ENCODE data around the gene OR10A6.

Gene OR10A6

GRCh38 chr11:7949934-7950333, 18.9 kb upstream of the OR10A6 start:
- Histone ChIP-seq H3K36me3 (ENCODE audit: control insufficient read depth in 4 of 4, insufficient read depth in 4 of 4, low read length in 3 of 4) (no peaks in the 10 kb centered on the region), H3K4me3 (ENCODE audit: control insufficient read depth in 1 of 7, extremely low read depth in 1 of 7, insufficient read depth in 4 of 7, low read depth in 2 of 7, low read length in 6 of 7) (no peak overlapping the region), H3K9me3 (ENCODE audit: control extremely low read depth in 1 of 5, control insufficient read depth in 4 of 5, insufficient read depth in 2 of 5, low read depth in 1 of 5, low read length in 4 of 5) (peaks cover 0 to 7% (median under 1%) of the 10 kb centered on the region in 5 experiments), H3K4me1 (ENCODE audit: control extremely low read depth in 1 of 4, control insufficient read depth in 4 of 4, insufficient read depth in 4 of 4, low read length in 3 of 4) (no peaks in the 10 kb centered on the region), H3K27me3 (replicated peaks in 2 of 5; ENCODE audit: control insufficient read depth in 4 of 5, insufficient read depth in 5 of 5, low read length in 4 of 5) (peaks cover 2 to 16% (median 3%) of the 10 kb centered on the region in 5 experiments), H3K27ac (ENCODE audit: insufficient read depth in 1 of 2, low read depth in 1 of 2, low read length in 2 of 2, poor library complexity in 1 of 2, severe bottlenecking in 2 of 2) (no peak overlapping the region)
- no peak for DNase-seq
- ChIA-PET CTCF (no interaction called here), POLR2A (no interaction called here)
- WGBS (ENCODE audit: insufficient coverage) = no CpG with 5 or more reads among the region's 1 CpG

GRCh38 chr11:7944123-7944522, 13.1 kb upstream of the OR10A6 start:
- WGBS (ENCODE audit: insufficient coverage) = no CpG with 5 or more reads among the region's 2 CpGs
- no peak overlapping the region for H3K4me3 ChIP-seq (ENCODE audit: control insufficient read depth in 1 of 7, extremely low read depth in 1 of 7, insufficient read depth in 4 of 7, low read depth in 2 of 7, low read length in 6 of 7)
- CTCF ChIA-PET = no interaction called here

GRCh38 chr11:7941608-7942007, 10.5 kb upstream of the OR10A6 start, which contains the start of gene OR10A3:
Gene OR10A3 (minus strand): TSS chr11:7941708. CDS start chr11:7939520, 2,188 bp downstream.
- ChIA-PET POLR2A (no interaction called here), CTCF (no interaction called here)
- no CpG with 5 or more reads among the region's 2 CpGs for WGBS (ENCODE audit: insufficient coverage)
- Histone ChIP-seq H3K36me3 (ENCODE audit: control insufficient read depth in 4 of 4, insufficient read depth in 4 of 4, low read length in 3 of 4) (no peaks in the 10 kb centered on the region), H3K4me1 (ENCODE audit: control extremely low read depth in 1 of 4, control insufficient read depth in 4 of 4, insufficient read depth in 4 of 4, low read length in 3 of 4) (no peaks in the 10 kb centered on the region), H3K27ac (ENCODE audit: insufficient read depth in 1 of 2, low read depth in 1 of 2, low read length in 2 of 2, poor library complexity in 1 of 2, severe bottlenecking in 2 of 2) (no peak within 1 kb of the TSS), H3K9me3 (ENCODE audit: control extremely low read depth in 1 of 5, control insufficient read depth in 4 of 5, insufficient read depth in 2 of 5, low read depth in 1 of 5, low read length in 4 of 5) (peaks cover 4 to 28% (median 8%) of the 10 kb centered on the region in 5 experiments), H3K4me3 (ENCODE audit: control insufficient read depth in 1 of 7, extremely low read depth in 1 of 7, insufficient read depth in 4 of 7, low read depth in 2 of 7, low read length in 6 of 7) (no peak within 1 kb of the TSS), H3K27me3 (replicated peaks in 2 of 5; ENCODE audit: control insufficient read depth in 4 of 5, insufficient read depth in 5 of 5, low read length in 4 of 5) (peaks cover 0 to 7% (median 0%) of the 10 kb centered on the region in 5 experiments)
- no peak for DNase-seq

More at GRCh38 chr11:7944123-7944522, 13.1 kb upstream of the OR10A6 start:
- Histone ChIP-seq H3K4me1 (ENCODE audit: control extremely low read depth in 1 of 4, control insufficient read depth in 4 of 4, insufficient read depth in 4 of 4, low read length in 3 of 4) (no peaks in the 10 kb centered on the region), H3K27ac (ENCODE audit: insufficient read depth in 1 of 2, low read depth in 1 of 2, low read length in 2 of 2, poor library complexity in 1 of 2, severe bottlenecking in 2 of 2) (no peak overlapping the region), H3K27me3 (replicated peaks in 2 of 5; ENCODE audit: control insufficient read depth in 4 of 5, insufficient read depth in 5 of 5, low read length in 4 of 5) (peaks cover 2 to 17% (median 3%) of the 10 kb centered on the region in 5 experiments), H3K36me3 (ENCODE audit: control insufficient read depth in 4 of 4, insufficient read depth in 4 of 4, low read length in 3 of 4) (no peaks in the 10 kb centered on the region), H3K9me3 (ENCODE audit: control extremely low read depth in 1 of 5, control insufficient read depth in 4 of 5, insufficient read depth in 2 of 5, low read depth in 1 of 5, low read length in 4 of 5) (peaks cover 4 to 28% (median 8%) of the 10 kb centered on the region in 5 experiments)
- DNase-seq = no peak
- POLR2A ChIA-PET = no interaction called here

- ChIA-PET CTCF (no interaction called here), POLR2A (no interaction called here)
- WGBS (ENCODE audit: insufficient coverage) = 80% methylated on average over 1 of the region's 5 CpGs
These were observed 10.1 kb upstream of the OR10A6 start for GRCh38 chr11:7941146-7941545.

GRCh38 chr11:7936615-7937014, 5.5 kb upstream of the OR10A6 start:
- Histone ChIP-seq H3K9me3 (ENCODE audit: control extremely low read depth in 1 of 5, control insufficient read depth in 4 of 5, insufficient read depth in 2 of 5, low read depth in 1 of 5, low read length in 4 of 5) (no peaks in the 10 kb centered on the region), H3K36me3 (ENCODE audit: control insufficient read depth in 4 of 4, insufficient read depth in 4 of 4, low read length in 3 of 4) (no peaks in the 10 kb centered on the region), H3K4me3 (ENCODE audit: control insufficient read depth in 1 of 7, extremely low read depth in 1 of 7, insufficient read depth in 4 of 7, low read depth in 2 of 7, low read length in 6 of 7) (no peak overlapping the region), H3K4me1 (ENCODE audit: control extremely low read depth in 1 of 4, control insufficient read depth in 4 of 4, insufficient read depth in 4 of 4, low read length in 3 of 4) (no peaks in the 10 kb centered on the region), H3K27ac (ENCODE audit: insufficient read depth in 1 of 2, low read depth in 1 of 2, low read length in 2 of 2, poor library complexity in 1 of 2, severe bottlenecking in 2 of 2) (no peak overlapping the region), H3K27me3 (replicated peaks in 2 of 5; ENCODE audit: control insufficient read depth in 4 of 5, insufficient read depth in 5 of 5, low read length in 4 of 5) (peaks cover 0 to 9% (median 0%) of the 10 kb centered on the region in 5 experiments)
- ChIA-PET CTCF (no interaction called here), POLR2A (no interaction called here)
- DNase-seq = peak; percentile 4 to 40 (median 14)
- no CpG with 5 or more reads among the region's 1 CpG for WGBS (ENCODE audit: insufficient coverage)

More at GRCh38 chr11:7941146-7941545, 10.1 kb upstream of the OR10A6 start:
- H3K27me3 ChIP-seq (replicated peaks in 2 of 5; ENCODE audit: control insufficient read depth in 4 of 5, insufficient read depth in 5 of 5, low read length in 4 of 5) = peaks cover 0 to 7% (median 0%) of the 10 kb centered on the region in 5 experiments
- H3K27ac ChIP-seq (ENCODE audit: insufficient read depth in 1 of 2, low read depth in 1 of 2, low read length in 2 of 2, poor library complexity in 1 of 2, severe bottlenecking in 2 of 2) = no peak overlapping the region
- no peak overlapping the region for H3K4me3 ChIP-seq (ENCODE audit: control insufficient read depth in 1 of 7, extremely low read depth in 1 of 7, insufficient read depth in 4 of 7, low read depth in 2 of 7, low read length in 6 of 7)
- no peaks in the 10 kb centered on the region for H3K36me3 ChIP-seq (ENCODE audit: control insufficient read depth in 4 of 4, insufficient read depth in 4 of 4, low read length in 3 of 4)
- DNase-seq = no peak
- H3K4me1 ChIP-seq (ENCODE audit: control extremely low read depth in 1 of 4, control insufficient read depth in 4 of 4, insufficient read depth in 4 of 4, low read length in 3 of 4) = no peaks in the 10 kb centered on the region
- H3K9me3 ChIP-seq (ENCODE audit: control extremely low read depth in 1 of 5, control insufficient read depth in 4 of 5, insufficient read depth in 2 of 5, low read depth in 1 of 5, low read length in 4 of 5) = peaks cover 4 to 28% (median 8%) of the 10 kb centered on the region in 5 experiments

- H3K27me3 ChIP-seq (replicated peaks in 2 of 5; ENCODE audit: control insufficient read depth in 4 of 5, insufficient read depth in 5 of 5, low read length in 4 of 5) = peaks cover 0 to 15% (median 2%) of the 10 kb centered on the region in 5 experiments
- peaks cover 0 to 4% (median 0%) of the 10 kb centered on the region in 5 experiments for H3K9me3 ChIP-seq (ENCODE audit: control extremely low read depth in 1 of 5, control insufficient read depth in 4 of 5, insufficient read depth in 2 of 5, low read depth in 1 of 5, low read length in 4 of 5)
- POLR2A ChIA-PET = no interaction called here
- CTCF ChIA-PET = no interaction called here
- H3K4me3 ChIP-seq (ENCODE audit: control insufficient read depth in 1 of 7, extremely low read depth in 1 of 7, insufficient read depth in 4 of 7, low read depth in 2 of 7, low read length in 6 of 7) = no peak overlapping the region
- H3K27ac ChIP-seq (ENCODE audit: insufficient read depth in 1 of 2, low read depth in 1 of 2, low read length in 2 of 2, poor library complexity in 1 of 2, severe bottlenecking in 2 of 2) = no peak overlapping the region
- no peak for DNase-seq
- no peaks in the 10 kb centered on the region for H3K36me3 ChIP-seq (ENCODE audit: control insufficient read depth in 4 of 4, insufficient read depth in 4 of 4, low read length in 3 of 4)
- no peaks in the 10 kb centered on the region for H3K4me1 ChIP-seq (ENCODE audit: control extremely low read depth in 1 of 4, control insufficient read depth in 4 of 4, insufficient read depth in 4 of 4, low read length in 3 of 4)
- 100% methylated on average over 5 of the region's 6 CpGs for WGBS (ENCODE audit: insufficient coverage)
These were observed 3.4 kb downstream of the OR10A6 start for GRCh38 chr11:7927635-7928034.

GRCh38 chr11:7924536-7924935, 6.5 kb downstream of the OR10A6 start:
- no CpG with 5 or more reads among the region's 2 CpGs for WGBS (ENCODE audit: insufficient coverage)
- H3K4me3 ChIP-seq (ENCODE audit: control insufficient read depth in 1 of 7, extremely low read depth in 1 of 7, insufficient read depth in 4 of 7, low read depth in 2 of 7, low read length in 6 of 7) = no peak overlapping the region
- peaks cover 0 to 7% (median 0%) of the 10 kb centered on the region in 5 experiments for H3K27me3 ChIP-seq (replicated peaks in 2 of 5; ENCODE audit: control insufficient read depth in 4 of 5, insufficient read depth in 5 of 5, low read length in 4 of 5)
- no peak overlapping the region for H3K27ac ChIP-seq (ENCODE audit: insufficient read depth in 1 of 2, low read depth in 1 of 2, low read length in 2 of 2, poor library complexity in 1 of 2, severe bottlenecking in 2 of 2)
- CTCF ChIA-PET = no interaction called here
- no peak for DNase-seq
- H3K4me1 ChIP-seq (ENCODE audit: control extremely low read depth in 1 of 4, control insufficient read depth in 4 of 4, insufficient read depth in 4 of 4, low read length in 3 of 4) = no peaks in the 10 kb centered on the region
- peaks cover 0 to 4% (median 0%) of the 10 kb centered on the region in 5 experiments for H3K9me3 ChIP-seq (ENCODE audit: control extremely low read depth in 1 of 5, control insufficient read depth in 4 of 5, insufficient read depth in 2 of 5, low read depth in 1 of 5, low read length in 4 of 5)
- POLR2A ChIA-PET = no interaction called here
- H3K36me3 ChIP-seq (ENCODE audit: control insufficient read depth in 4 of 4, insufficient read depth in 4 of 4, low read length in 3 of 4) = no peaks in the 10 kb centered on the region
